ENCODE results near the gene OCRL. TPM values are rescaled to one million over a fixed set of nuclear protein-coding genes. Genes with fewer than 3 reads are reported as not detected.
A peak's percentile ranks its signal among the peaks of the same experiment; 100 is the strongest.

Gene OCRL
- total and polyA plus RNA-seq, 2 experiments from 2014 or later, result 10.6 to 17.2 TPM

- no peaks in the 10 kb centered on the region for H3K9me3 ChIP-seq (ENCODE audit: low read depth)
- H3K9me2 ChIP-seq (ENCODE audit: insufficient read depth), result no peaks in the 10 kb centered on the region
- in situ Hi-C loops (cut with MboI), result no loop called here
- peaks cover 4% of the 10 kb centered on the region; the same call in 1 of the 2 replicates for H3F3A ChIP-seq (ENCODE audit: insufficient read depth)
- TF ChIP-seq EZH2phosphoT487 (IDR thresholded peaks at IDR 0.05; ENCODE audit: insufficient read depth, low read depth) (no peak), EZH2 (IDR thresholded peaks at IDR 0.05; ENCODE audit: insufficient read depth, poor library complexity, severe bottlenecking) (no peak)
- no peaks in the 10 kb centered on the region for H3K4me1 ChIP-seq (ENCODE audit: insufficient read depth)
- no peaks in the 10 kb centered on the region for H4K20me1 ChIP-seq (ENCODE audit: insufficient read depth)
- no peak overlapping the region for H3K9ac ChIP-seq
- H3K4me3 ChIP-seq, result no peak overlapping the region
- no peaks in the 10 kb centered on the region for H3K36me3 ChIP-seq (ENCODE audit: low read depth)
- H3K27ac ChIP-seq, result peak overlapping the region; percentile 20; the same call in 1 of the 2 replicates
- WGBS, 2 experiments (ENCODE audit: low coverage in 1 of 2, low lambda C conversion rate in 2 of 2, missing lambda C conversion rate in 2 of 2), result 79 to 81% methylated on average over 4 of the region's 4 CpGs
- no peaks in the 10 kb centered on the region for H3K79me2 ChIP-seq (ENCODE audit: insufficient read depth)
- no peaks in the 10 kb centered on the region for H3K27me3 ChIP-seq (replicated peaks; ENCODE audit: insufficient read depth)
- peak; percentile 70 for DNase-seq
- no peak overlapping the region for H3K4me2 ChIP-seq (ENCODE audit: unreplicated experiment)
- no peak overlapping the region for H2AFZ ChIP-seq
Measured at GRCh38 chrX:129534816-129535578, 5.1 kb upstream of the OCRL start.

- no peaks in the 10 kb centered on the region for H3K9me2 ChIP-seq (ENCODE audit: insufficient read depth)
- peaks cover 12% of the 10 kb centered on the region; the same call in 1 of the 2 replicates for H3K79me2 ChIP-seq (ENCODE audit: insufficient read depth)
- no peak overlapping the region for H3K27ac ChIP-seq
- peak; percentile 39 for DNase-seq
- H3K9ac ChIP-seq, result peak overlapping the region; percentile 94
- H3K4me1 ChIP-seq (ENCODE audit: insufficient read depth), result no peaks in the 10 kb centered on the region
- H4K20me1 ChIP-seq (ENCODE audit: insufficient read depth), result no peaks in the 10 kb centered on the region
- H3F3A ChIP-seq (ENCODE audit: insufficient read depth), result no peaks in the 10 kb centered on the region
- H3K4me3 ChIP-seq, result peak overlapping the region; percentile 78
- no peaks in the 10 kb centered on the region for H3K27me3 ChIP-seq (replicated peaks; ENCODE audit: insufficient read depth)
- H3K9me3 ChIP-seq (ENCODE audit: low read depth), result no peaks in the 10 kb centered on the region
- TF ChIP-seq EZH2 (IDR thresholded peaks at IDR 0.05; ENCODE audit: insufficient read depth, poor library complexity, severe bottlenecking), result no peak
- no peak for TF ChIP-seq EZH2phosphoT487 (IDR thresholded peaks at IDR 0.05; ENCODE audit: insufficient read depth, low read depth)
- H3K4me2 ChIP-seq (ENCODE audit: unreplicated experiment), result peak overlapping the region; percentile 68
- WGBS, 2 experiments (ENCODE audit: low coverage in 1 of 2, low lambda C conversion rate in 2 of 2, missing lambda C conversion rate in 2 of 2), result 0 to 1% methylated on average over 7 to 10 of the region's 14 CpGs
- H3K36me3 ChIP-seq (ENCODE audit: low read depth), result no peaks in the 10 kb centered on the region
- in situ Hi-C loops (cut with MboI), result no loop called here
- peak overlapping the region; percentile 63; the same call in 1 of the 2 replicates for H2AFZ ChIP-seq
Measured at GRCh38 chrX:129540722-129541184, 694 bp downstream of the OCRL start.

- H3K4me1 ChIP-seq (ENCODE audit: insufficient read depth), result no peaks in the 10 kb centered on the region
- WGBS, 2 experiments (ENCODE audit: low coverage in 1 of 2, low lambda C conversion rate in 2 of 2, missing lambda C conversion rate in 2 of 2), result 51 to 61% methylated on average over 2 of the region's 2 CpGs
- H3F3A ChIP-seq (ENCODE audit: insufficient read depth), result no peaks in the 10 kb centered on the region
- no peak overlapping the region for H3K4me3 ChIP-seq
- TF ChIP-seq EZH2 (IDR thresholded peaks at IDR 0.05; ENCODE audit: insufficient read depth, poor library complexity, severe bottlenecking) (no peak), EZH2phosphoT487 (IDR thresholded peaks at IDR 0.05; ENCODE audit: insufficient read depth, low read depth) (no peak)
- H2AFZ ChIP-seq, result no peak overlapping the region
- in situ Hi-C loops (cut with MboI), result no loop called here
- no peak overlapping the region for H3K27ac ChIP-seq
- peaks cover 12% of the 10 kb centered on the region; the same call in 1 of the 2 replicates for H3K79me2 ChIP-seq (ENCODE audit: insufficient read depth)
- DNase-seq, result no peak
- no peaks in the 10 kb centered on the region for H3K9me3 ChIP-seq (ENCODE audit: low read depth)
- H3K9ac ChIP-seq, result no peak overlapping the region
- H3K27me3 ChIP-seq (replicated peaks; ENCODE audit: insufficient read depth), result no peaks in the 10 kb centered on the region
- H3K36me3 ChIP-seq (ENCODE audit: low read depth), result no peaks in the 10 kb centered on the region
- H4K20me1 ChIP-seq (ENCODE audit: insufficient read depth), result no peaks in the 10 kb centered on the region
- H3K4me2 ChIP-seq (ENCODE audit: unreplicated experiment), result no peak overlapping the region
- no peaks in the 10 kb centered on the region for H3K9me2 ChIP-seq (ENCODE audit: insufficient read depth)
Measured at GRCh38 chrX:129544780-129545179, 4.7 kb downstream of the OCRL start.

- Histone ChIP-seq H3K9me3 (ENCODE audit: low read depth) (no peaks in the 10 kb centered on the region), H3K36me3 (ENCODE audit: low read depth) (no peaks in the 10 kb centered on the region), H3F3A (ENCODE audit: insufficient read depth) (no peaks in the 10 kb centered on the region), H3K9ac (no peak overlapping the region), H3K4me1 (ENCODE audit: insufficient read depth) (no peaks in the 10 kb centered on the region), H3K27me3 (replicated peaks; ENCODE audit: insufficient read depth) (no peaks in the 10 kb centered on the region), H3K79me2 (ENCODE audit: insufficient read depth) (peaks cover 12% of the 10 kb centered on the region; the same call in 1 of the 2 replicates), H3K4me2 (ENCODE audit: unreplicated experiment) (no peak overlapping the region), H3K27ac (no peak overlapping the region), H3K9me2 (ENCODE audit: insufficient read depth) (no peaks in the 10 kb centered on the region), H4K20me1 (ENCODE audit: insufficient read depth) (no peaks in the 10 kb centered on the region), H3K4me3 (no peak overlapping the region), H2AFZ (no peak overlapping the region)
- TF ChIP-seq EZH2phosphoT487 (IDR thresholded peaks at IDR 0.05; ENCODE audit: insufficient read depth, low read depth), result no peak
- TF ChIP-seq EZH2 (IDR thresholded peaks at IDR 0.05; ENCODE audit: insufficient read depth, poor library complexity, severe bottlenecking), result no peak
- in situ Hi-C loops (cut with MboI), result no loop called here
- WGBS, 2 experiments (ENCODE audit: low coverage in 1 of 2, low lambda C conversion rate in 2 of 2, missing lambda C conversion rate in 2 of 2), result 64 to 89% methylated on average over 1 of the region's 1 CpG
- no peak for DNase-seq
Measured at GRCh38 chrX:129545408-129545807, 5.3 kb downstream of the OCRL start.
